ENCODE data around the gene STX8. TPM values are rescaled to one million over a fixed set of nuclear protein-coding genes. Genes with fewer than 3 reads are reported as not detected.

STX8 gene
- total and polyA plus RNA-seq, 5 experiments from 2014 or later = 38.2 to 167 (median 114) TPM

GRCh38 chr17:9286434-9286833, 289.2 kb downstream of the STX8 start:
- H3K36me3 Mint-ChIP-seq = peaks cover 0 to 5% (median 0%) of the 10 kb centered on the region in 3 donors
- POLR2A ChIA-PET = no interaction called here
- peaks cover 15 to 23% (median 20%) of the 10 kb centered on the region in 4 donors for H3K4me1 Mint-ChIP-seq
- no peaks in the 10 kb centered on the region for H3K9me3 Mint-ChIP-seq
- H3K27ac Mint-ChIP-seq = peak overlapping the region in 1 of 10 donors; percentile 34
- ATAC-seq = no peak
- no peak for DNase-seq
- no peaks in the 10 kb centered on the region for H3K27me3 Mint-ChIP-seq
- no peak overlapping the region for H3K4me3 Mint-ChIP-seq

DNA sequence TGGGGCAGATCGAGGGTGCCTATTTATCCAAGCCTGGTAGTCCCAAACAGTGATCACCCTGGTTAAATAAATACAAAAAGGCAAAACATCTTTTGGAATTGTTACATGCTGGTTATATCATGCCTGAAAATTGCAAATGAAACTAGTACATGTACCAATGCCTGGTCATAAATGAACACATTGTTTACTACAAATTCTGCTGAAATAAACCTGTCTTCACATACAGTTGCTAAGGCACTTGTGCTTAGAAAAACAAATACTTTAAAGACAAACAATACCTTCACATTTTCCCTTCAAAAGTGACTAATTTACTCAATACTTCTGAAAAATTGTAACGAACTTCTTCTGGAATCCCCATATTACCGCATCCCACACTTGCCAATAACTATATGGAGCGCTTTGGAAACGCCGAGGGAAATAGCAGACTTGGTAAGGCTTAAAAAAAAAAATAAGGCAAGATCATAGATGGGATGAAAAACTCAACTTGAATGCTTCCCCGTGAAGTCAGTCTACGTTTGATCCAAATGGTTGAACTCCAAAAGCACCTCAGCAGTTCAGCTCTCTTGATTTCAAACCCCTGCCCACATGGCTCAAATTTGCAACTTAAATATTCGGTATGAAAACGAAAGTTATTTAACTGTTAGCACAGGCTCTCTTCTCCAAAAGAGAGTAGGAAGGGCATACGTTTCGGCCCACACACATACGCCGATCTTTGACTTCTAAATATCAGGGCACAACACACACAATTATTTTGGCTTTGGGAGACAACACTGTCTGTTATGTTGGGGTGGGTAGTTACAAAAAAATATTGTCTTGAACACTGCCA, 289.8 kb downstream of the STX8 start:
- no peak overlapping the region for H3K4me3 Mint-ChIP-seq
- ATAC-seq (no peak), DNase-seq (no peak)
- peaks cover 0 to 5% (median 4%) of the 10 kb centered on the region in 3 donors for H3K36me3 Mint-ChIP-seq
- peak overlapping the region in 1 of 10 donors; percentile 34 for H3K27ac Mint-ChIP-seq
- H3K4me1 Mint-ChIP-seq = peaks cover 16 to 23% (median 19%) of the 10 kb centered on the region in 4 donors
- H3K27me3 Mint-ChIP-seq = no peaks in the 10 kb centered on the region
- H3K9me3 Mint-ChIP-seq = no peaks in the 10 kb centered on the region
- POLR2A ChIA-PET = no interaction called here

DNA sequence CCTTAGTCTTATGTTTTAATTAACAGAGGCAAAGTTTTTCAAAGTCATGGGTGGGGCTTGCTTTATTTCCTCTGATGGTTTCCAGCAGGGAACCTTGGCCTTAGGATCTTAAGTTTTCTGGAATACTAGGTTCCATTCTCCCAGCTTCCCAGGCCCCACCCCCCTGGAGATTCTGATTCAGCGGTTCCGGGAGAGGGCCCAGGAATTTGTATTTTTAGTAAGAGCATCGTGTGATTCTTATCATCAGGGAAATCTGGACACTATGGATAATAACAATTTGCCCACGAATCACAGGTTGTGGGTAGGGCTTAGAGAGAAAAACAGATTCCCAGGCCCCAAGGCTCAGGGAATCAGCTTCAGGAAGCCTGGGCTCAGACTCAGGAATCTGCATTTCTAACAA, 290.7 kb downstream of the STX8 start:
- Mint-ChIP-seq H3K9me3 (no peaks in the 10 kb centered on the region), H3K4me3 (no peak overlapping the region), H3K27ac (no peak overlapping the region), H3K36me3 (peaks cover 0 to 9% (median 5%) of the 10 kb centered on the region in 3 donors), H3K4me1 (peaks cover 6 to 15% (median 12%) of the 10 kb centered on the region in 4 donors), H3K27me3 (no peaks in the 10 kb centered on the region)
- ATAC-seq (no peak), DNase-seq (no peak)
- POLR2A ChIA-PET = no interaction called here

DNA sequence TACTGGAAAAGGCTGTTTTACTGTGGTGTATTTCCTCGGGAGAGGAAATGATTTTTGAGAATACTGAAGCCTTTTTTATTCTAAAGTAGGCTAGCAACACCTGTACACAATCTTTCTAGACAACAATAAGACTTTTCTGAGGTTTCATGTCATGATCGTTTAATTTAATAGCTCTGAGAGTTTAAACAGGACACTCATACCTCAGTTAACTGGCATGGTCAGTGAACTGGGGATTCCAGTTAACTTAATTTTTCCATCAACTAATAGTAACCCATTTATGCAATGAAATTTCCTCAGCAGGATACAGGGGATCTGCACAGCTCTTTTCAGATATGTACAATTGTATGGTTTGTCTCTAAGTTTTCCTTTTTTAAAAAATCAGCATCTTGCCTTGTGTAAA, 291.7 kb downstream of the STX8 start:
- H3K4me1 Mint-ChIP-seq = peaks cover 0 to 12% (median 3%) of the 10 kb centered on the region in 4 donors
- H3K9me3 Mint-ChIP-seq = no peaks in the 10 kb centered on the region
- ATAC-seq (no peak), DNase-seq (no peak)
- H3K36me3 Mint-ChIP-seq = peaks cover 0 to 13% (median 7%) of the 10 kb centered on the region in 3 donors
- no peaks in the 10 kb centered on the region for H3K27me3 Mint-ChIP-seq
- H3K27ac Mint-ChIP-seq = no peak overlapping the region
- H3K4me3 Mint-ChIP-seq = no peak overlapping the region
- POLR2A ChIA-PET = no interaction called here

- Mint-ChIP-seq H3K27me3 (no peaks in the 10 kb centered on the region), H3K27ac (peak overlapping the region in 1 of 10 donors; percentile 14), H3K9me3 (no peaks in the 10 kb centered on the region), H3K4me3 (no peak overlapping the region), H3K36me3 (peaks cover 0 to 19% (median 7%) of the 10 kb centered on the region in 3 donors), H3K4me1 (peaks cover 4 to 13% (median 6%) of the 10 kb centered on the region in 4 donors)
- POLR2A ChIA-PET = no interaction called here
- DNase-seq = no peak
- ATAC-seq = no peak
These were observed 295.7 kb downstream of the STX8 start for GRCh38 chr17:9279893-9280292.

GRCh38 chr17:9274973-9275372, 300.6 kb downstream of the STX8 start:
- no peaks in the 10 kb centered on the region for H3K27me3 Mint-ChIP-seq
- peaks cover 0 to 10% (median 4%) of the 10 kb centered on the region in 3 donors for H3K36me3 Mint-ChIP-seq
- no peaks in the 10 kb centered on the region for H3K9me3 Mint-ChIP-seq
- peak overlapping the region in 1 of 10 donors; percentile 8 for H3K4me3 Mint-ChIP-seq
- ATAC-seq (no peak), DNase-seq (no peak)
- peak overlapping the region in 1 of 10 donors; percentile 58 for H3K27ac Mint-ChIP-seq
- peaks cover 11 to 24% (median 15%) of the 10 kb centered on the region in 4 donors for H3K4me1 Mint-ChIP-seq
- POLR2A ChIA-PET = interaction anchor here (0.6 kb wide), 1 partner anchor 38 kb away, joined by 4 read pairs; no protein-coding TSS in a partner anchor

DNA sequence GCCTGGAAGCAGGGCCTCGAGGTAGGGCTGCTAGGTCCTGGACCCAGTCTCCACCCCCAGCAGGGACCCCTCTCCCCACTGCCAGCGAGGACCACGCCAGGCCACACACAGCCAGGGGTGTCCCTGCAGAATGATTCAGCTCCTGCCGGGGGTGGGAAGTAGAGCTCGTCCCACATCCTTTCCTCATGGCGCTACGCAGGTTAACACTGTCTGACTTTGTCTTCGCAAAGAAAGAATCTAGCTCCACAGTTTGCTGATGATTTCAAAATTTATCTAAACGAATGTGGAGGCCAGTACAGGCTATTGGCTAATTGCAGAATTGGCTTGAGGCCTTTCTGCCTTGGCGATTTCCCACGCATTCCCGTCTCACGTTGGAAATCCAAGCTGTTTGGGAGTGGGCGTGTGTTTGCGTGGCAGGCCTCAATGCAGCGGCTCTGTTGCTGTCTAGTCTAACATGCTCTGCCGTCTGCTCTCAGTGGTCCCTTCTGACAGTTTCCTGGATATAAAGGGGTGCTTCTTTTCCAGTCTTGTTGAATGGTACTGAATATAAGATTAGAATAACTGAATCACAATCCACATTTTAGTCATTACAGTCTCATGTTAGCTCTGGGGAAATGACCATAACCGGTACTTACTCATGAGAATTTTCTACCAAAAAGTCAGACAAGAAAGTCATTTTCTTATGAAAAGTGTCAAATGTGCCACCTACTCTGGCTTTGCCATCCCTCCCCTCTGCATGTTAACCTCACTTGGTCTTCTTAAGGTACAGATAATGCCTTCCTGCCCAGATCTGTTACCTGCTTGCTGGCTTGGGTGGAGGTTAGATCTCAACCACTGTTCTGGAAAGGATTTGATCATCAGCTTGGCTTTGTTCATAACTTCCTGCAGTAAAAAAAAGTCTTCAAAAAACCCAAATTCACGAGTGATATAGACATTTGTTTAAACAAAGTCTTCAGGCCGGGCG, 301.9 kb downstream of the STX8 start:
- DNase-seq = peak in 2 of 10 donors; percentile 27 to 29
- peak in 1 of 2 donors; percentile 69 for ATAC-seq
- peaks cover 0 to 9% (median 2%) of the 10 kb centered on the region in 3 donors for H3K36me3 Mint-ChIP-seq
- no peaks in the 10 kb centered on the region for H3K9me3 Mint-ChIP-seq
- POLR2A ChIA-PET = no interaction called here
- H3K27me3 Mint-ChIP-seq = no peaks in the 10 kb centered on the region
- peak overlapping the region in 9 of 10 donors; percentile 34 to 78 (median 58) for H3K27ac Mint-ChIP-seq
- peaks cover 11 to 24% (median 15%) of the 10 kb centered on the region in 4 donors for H3K4me1 Mint-ChIP-seq
- H3K4me3 Mint-ChIP-seq = peak overlapping the region in 2 of 10 donors; percentile 1 to 26

GRCh38 chr17:9272501-9273200, 303.0 kb downstream of the STX8 start:
- DNase-seq (no peak), ATAC-seq (no peak)
- Mint-ChIP-seq H3K36me3 (peaks cover 0 to 6% (median 4%) of the 10 kb centered on the region in 3 donors), H3K9me3 (no peaks in the 10 kb centered on the region), H3K27ac (peak overlapping the region in 1 of 10 donors; percentile 41), H3K4me1 (peaks cover 11 to 24% (median 15%) of the 10 kb centered on the region in 4 donors), H3K27me3 (no peaks in the 10 kb centered on the region), H3K4me3 (no peak overlapping the region)
- POLR2A ChIA-PET = no interaction called here

GRCh38 chr17:9271989-9272388, 303.6 kb downstream of the STX8 start:
- Mint-ChIP-seq H3K4me3 (no peak overlapping the region), H3K4me1 (peaks cover 10 to 24% (median 15%) of the 10 kb centered on the region in 4 donors), H3K27me3 (no peaks in the 10 kb centered on the region), H3K36me3 (peaks cover 0 to 9% (median 4%) of the 10 kb centered on the region in 3 donors), H3K27ac (no peak overlapping the region), H3K9me3 (no peaks in the 10 kb centered on the region)
- DNase-seq (no peak), ATAC-seq (no peak)
- POLR2A ChIA-PET = no interaction called here

DNA sequence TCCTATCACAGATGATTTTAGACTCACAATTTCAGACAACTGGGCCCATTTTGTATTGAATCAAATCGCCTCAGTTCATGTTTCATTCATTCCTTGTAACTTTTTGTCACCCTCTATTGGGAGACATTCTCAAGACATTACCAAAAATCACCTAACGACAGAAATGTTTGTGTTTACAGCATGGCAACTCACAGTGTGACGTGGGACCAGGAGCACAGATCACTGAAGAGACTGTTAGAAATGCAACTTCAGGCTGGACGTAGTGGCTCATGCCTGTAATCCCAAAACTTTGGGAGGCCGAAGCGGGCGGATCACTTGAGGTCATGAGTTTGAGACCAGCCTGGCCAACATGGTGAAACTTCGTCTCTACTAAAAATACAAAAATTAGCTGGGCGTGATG, 304.7 kb downstream of the STX8 start:
- Mint-ChIP-seq H3K36me3 (peaks cover 0 to 14% (median 4%) of the 10 kb centered on the region in 3 donors), H3K27ac (no peak overlapping the region), H3K4me1 (peaks cover 10 to 24% (median 15%) of the 10 kb centered on the region in 4 donors), H3K4me3 (no peak overlapping the region), H3K9me3 (no peaks in the 10 kb centered on the region), H3K27me3 (no peaks in the 10 kb centered on the region)
- ATAC-seq = no peak
- no peak for DNase-seq
- POLR2A ChIA-PET = no interaction called here

DNA sequence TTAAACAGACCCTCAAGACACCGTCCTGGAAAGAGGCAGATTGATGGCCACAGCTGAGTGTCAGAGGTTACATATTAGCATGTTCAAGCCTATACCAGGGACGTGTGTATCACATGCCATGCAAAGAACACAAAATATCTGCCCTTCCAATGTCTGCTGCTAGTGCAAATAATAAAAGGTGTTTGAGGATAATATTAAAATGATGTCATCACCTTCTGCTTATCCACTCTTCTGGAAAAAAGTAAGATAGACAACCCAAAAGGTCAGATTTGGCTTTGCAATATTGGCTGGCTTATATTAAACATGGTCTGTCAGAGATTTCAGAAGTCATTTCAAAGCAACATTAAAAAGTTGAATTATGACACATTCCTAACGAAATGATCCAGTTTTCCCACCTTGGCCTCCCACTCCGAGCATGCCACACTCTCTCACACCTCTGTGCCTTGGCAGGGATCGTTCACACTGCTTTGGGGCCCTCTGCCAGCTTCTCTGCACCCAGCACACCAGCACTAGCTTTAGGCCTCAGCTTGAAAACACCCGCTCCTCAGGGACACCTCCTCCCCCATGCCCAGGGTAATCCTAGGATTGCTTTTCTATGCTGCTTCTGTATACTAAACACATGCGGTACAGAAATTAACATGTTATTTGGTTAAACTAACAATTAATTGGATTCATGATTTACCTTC, 306.1 kb downstream of the STX8 start:
- H3K9me3 Mint-ChIP-seq = peaks cover 0 to 2% (median 0%) of the 10 kb centered on the region in 9 donors
- peaks cover 0 to 15% (median 8%) of the 10 kb centered on the region in 3 donors for H3K36me3 Mint-ChIP-seq
- H3K4me3 Mint-ChIP-seq = no peak overlapping the region
- no peak overlapping the region for H3K27ac Mint-ChIP-seq
- no peak for DNase-seq
- H3K27me3 Mint-ChIP-seq = no peaks in the 10 kb centered on the region
- ATAC-seq = no peak
- POLR2A ChIA-PET = no interaction called here
- H3K4me1 Mint-ChIP-seq = peaks cover 4 to 16% (median 9%) of the 10 kb centered on the region in 4 donors

DNA sequence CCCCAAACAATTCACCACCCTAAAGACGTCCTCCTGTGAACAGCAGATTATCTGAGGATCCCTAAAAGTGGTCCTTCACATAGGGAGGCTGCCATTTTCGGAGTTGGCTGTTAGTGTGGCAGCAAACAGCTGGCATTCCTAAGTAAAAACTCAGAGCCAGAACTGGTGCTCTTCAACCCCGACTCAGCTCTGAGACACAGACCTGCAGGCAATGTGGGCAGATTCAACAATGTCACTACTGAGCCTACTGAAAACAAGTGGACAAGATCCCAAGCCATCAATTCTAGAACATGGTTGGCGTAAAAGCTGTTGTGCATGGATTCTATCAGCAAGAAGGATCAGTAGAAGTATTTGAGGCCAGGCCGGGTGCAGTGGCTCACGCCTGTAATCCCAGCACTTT, 307.1 kb downstream of the STX8 start:
- H3K27ac Mint-ChIP-seq = no peak overlapping the region
- no peak overlapping the region for H3K4me3 Mint-ChIP-seq
- ATAC-seq (no peak), DNase-seq (no peak)
- no peaks in the 10 kb centered on the region for H3K27me3 Mint-ChIP-seq
- H3K36me3 Mint-ChIP-seq = peaks cover 0 to 24% (median 13%) of the 10 kb centered on the region in 3 donors
- POLR2A ChIA-PET = no interaction called here
- H3K4me1 Mint-ChIP-seq = peaks cover 0 to 6% (median 2%) of the 10 kb centered on the region in 4 donors
- H3K9me3 Mint-ChIP-seq = peaks cover 0 to 5% (median 0%) of the 10 kb centered on the region in 9 donors

All from naive thymus-derived CD8-positive, alpha-beta T cell (primary cell).